ENCODE results near the gene SPECC1. TPM values are rescaled to one million over a fixed set of nuclear protein-coding genes. Genes with fewer than 3 reads are reported as not detected.
A peak's percentile ranks its signal among the peaks of the same experiment; 100 is the strongest.

Gene SPECC1
- polyA plus RNA-seq, 3 donors: 36.0 to 58.4 (median 50.5) TPM

GRCh38 chr17:20263595-20263994 is 254.4 kb downstream of the SPECC1 start:
- Mint-ChIP-seq H3K9me3 (peaks cover 0 to 6% (median 3%) of the 10 kb centered on the region in 7 donors), H3K4me3 (no peak overlapping the region), H3K27ac (peak overlapping the region in 2 of 7 donors; percentile 20 to 78), H3K27me3 (ENCODE audit: low read depth in 3 of 3) (peaks cover 0 to 1% (median 1%) of the 10 kb centered on the region in 3 donors), H3K4me1 (peaks cover 32% of the 10 kb centered on the region), H3K36me3 (peaks cover 68 to 85% of the 10 kb centered on the region in 2 donors)
- WGBS (ENCODE audit: insufficient coverage): 100% methylated on average over 3 of the region's 5 CpGs
- no peak for TF ChIP-seq CTCF (IDR thresholded peaks at IDR 0.05)
- no peak overlapping the region for H3K9ac ChIP-seq (ENCODE audit: insufficient read depth, low read length, poor library complexity, severe bottlenecking)
- peaks cover 8% of the 10 kb centered on the region for H3K79me2 ChIP-seq (ENCODE audit: insufficient read depth, low read length)
- H4K20me1 ChIP-seq (ENCODE audit: insufficient read depth, low read length): peaks cover 4% of the 10 kb centered on the region
- DNase-seq: no peak
- peaks cover 3 to 6% of the 10 kb centered on the region in 2 donors for H3K4me1 ChIP-seq (ENCODE audit: control insufficient read depth in 1 of 2, insufficient read depth in 2 of 2, low read length in 2 of 2)
- no peak overlapping the region for H3K4me3 ChIP-seq (replicated peaks in 1 of 3; ENCODE audit: low read depth in 2 of 3, low read length in 3 of 3)
- H2AFZ ChIP-seq (ENCODE audit: insufficient read depth, low read depth, low read length, poor library complexity, severe bottlenecking): no peak overlapping the region
- peaks cover 0 to 4% of the 10 kb centered on the region in 2 donors for H3K9me3 ChIP-seq (replicated peaks in 1 of 2; ENCODE audit: control insufficient read depth in 1 of 2, insufficient read depth in 1 of 2, low read length in 2 of 2)
- H3K36me3 ChIP-seq (replicated peaks in 1 of 2; ENCODE audit: control insufficient read depth in 1 of 2, insufficient read depth in 2 of 2, low read length in 2 of 2): peaks cover 56 to 89% of the 10 kb centered on the region in 2 donors
- intact Hi-C loops (cut with micrococcal nuclease): no loop called here
- H3K27me3 ChIP-seq (ENCODE audit: control insufficient read depth in 2 of 2, insufficient read depth in 2 of 2, low read length in 2 of 2): no peaks in the 10 kb centered on the region
- no peak overlapping the region for H3K4me2 ChIP-seq (replicated peaks; ENCODE audit: extremely low read depth, low read length, poor library complexity, severe bottlenecking)
- no peak overlapping the region for H3K27ac ChIP-seq (ENCODE audit: low read depth in 1 of 2, low read length in 2 of 2)

- Mint-ChIP-seq H3K9me3 (peaks cover 0 to 6% (median 3%) of the 10 kb centered on the region in 7 donors), H3K36me3 (peaks cover 71 to 85% of the 10 kb centered on the region in 2 donors), H3K27me3 (ENCODE audit: low read depth in 3 of 3) (peaks cover 0 to 1% (median under 1%) of the 10 kb centered on the region in 3 donors), H3K27ac (peak overlapping the region in 1 of 7 donors; percentile 50), H3K4me3 (no peak overlapping the region), H3K4me1 (peaks cover 32% of the 10 kb centered on the region)
- no peak overlapping the region for H3K9ac ChIP-seq (ENCODE audit: insufficient read depth, low read length, poor library complexity, severe bottlenecking)
- H3K27me3 ChIP-seq (ENCODE audit: control insufficient read depth in 2 of 2, insufficient read depth in 2 of 2, low read length in 2 of 2): no peaks in the 10 kb centered on the region
- 85% methylated on average over 2 of the region's 6 CpGs for WGBS (ENCODE audit: insufficient coverage)
- H3K9me3 ChIP-seq (replicated peaks in 1 of 2; ENCODE audit: control insufficient read depth in 1 of 2, insufficient read depth in 1 of 2, low read length in 2 of 2): peaks cover 0 to 4% of the 10 kb centered on the region in 2 donors
- H3K4me3 ChIP-seq (replicated peaks in 1 of 3; ENCODE audit: low read depth in 2 of 3, low read length in 3 of 3): no peak overlapping the region
- H3K36me3 ChIP-seq (replicated peaks in 1 of 2; ENCODE audit: control insufficient read depth in 1 of 2, insufficient read depth in 2 of 2, low read length in 2 of 2): peaks cover 53 to 89% of the 10 kb centered on the region in 2 donors
- peaks cover 15% of the 10 kb centered on the region for H3K79me2 ChIP-seq (ENCODE audit: insufficient read depth, low read length)
- peaks cover 10% of the 10 kb centered on the region for H4K20me1 ChIP-seq (ENCODE audit: insufficient read depth, low read length)
- no peak overlapping the region for H2AFZ ChIP-seq (ENCODE audit: insufficient read depth, low read depth, low read length, poor library complexity, severe bottlenecking)
- intact Hi-C loops (cut with micrococcal nuclease): no loop called here
- no peak overlapping the region for H3K4me2 ChIP-seq (replicated peaks; ENCODE audit: extremely low read depth, low read length, poor library complexity, severe bottlenecking)
- DNase-seq: no peak
- peaks cover 3 to 6% of the 10 kb centered on the region in 2 donors for H3K4me1 ChIP-seq (ENCODE audit: control insufficient read depth in 1 of 2, insufficient read depth in 2 of 2, low read length in 2 of 2)
- H3K27ac ChIP-seq (ENCODE audit: low read depth in 1 of 2, low read length in 2 of 2): no peak overlapping the region
- no peak for TF ChIP-seq CTCF (IDR thresholded peaks at IDR 0.05)
Measured at GRCh38 chr17:20264996-20265395, 255.8 kb downstream of the SPECC1 start.
